Fibroblast of mammary gland (primary cell): ENCODE measurements around the gene ELFN1.

Experiments used
- DNase-seq: peaks from one replicate; pipeline ENCODE4 v3.0.0-alpha.2; 2010; ENCODE audit warnings: low read depth
- H3K4me3 ChIP-seq: 2 replicates; pipeline ENCODE4 v1.5.1; 2011; ENCODE audit warnings: low read depth, mild to moderate bottlenecking, low read length, moderate library complexity; ENCODE audit not compliant: control insufficient read depth
- TF ChIP-seq, protein P1 (sequence below): conservative IDR thresholded peaks from 2 replicates; pipeline ENCODE4 v1.5.1; 2011; ENCODE audit warnings: low read depth, low read length, inconsistent platforms; ENCODE audit not compliant: control insufficient read depth, insufficient read depth

ELFN1 gene

DNA sequence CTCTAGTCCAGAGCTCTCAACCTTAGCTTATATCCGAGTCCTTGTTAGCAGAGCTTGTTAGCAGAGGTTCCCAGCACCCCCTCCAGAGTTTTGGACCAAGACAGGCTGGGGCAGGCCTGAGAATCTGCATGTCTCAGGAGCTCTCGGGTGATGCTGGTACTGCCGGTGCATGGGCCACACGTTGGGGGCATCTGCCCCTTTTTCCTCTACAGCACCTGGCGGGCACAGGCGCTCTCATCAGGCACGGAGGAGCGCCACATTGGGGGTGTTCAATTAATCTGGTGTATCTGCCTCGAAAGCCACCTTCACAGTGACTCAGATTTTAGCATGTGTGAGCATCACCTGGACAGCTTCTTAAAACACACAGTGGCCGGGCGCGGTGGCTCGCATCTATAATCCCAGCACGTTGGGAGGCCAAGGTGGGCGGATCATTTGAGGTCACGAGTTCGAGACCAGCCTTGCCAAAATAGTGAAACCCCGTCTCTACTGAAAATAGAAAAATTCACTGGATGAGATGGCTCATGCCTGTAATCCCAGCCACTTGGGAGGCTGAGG lies 117.7 kb downstream of the ELFN1 start:
- H3K4me3 ChIP-seq, result no peak overlapping the region
- TF ChIP-seq, protein P1, sequence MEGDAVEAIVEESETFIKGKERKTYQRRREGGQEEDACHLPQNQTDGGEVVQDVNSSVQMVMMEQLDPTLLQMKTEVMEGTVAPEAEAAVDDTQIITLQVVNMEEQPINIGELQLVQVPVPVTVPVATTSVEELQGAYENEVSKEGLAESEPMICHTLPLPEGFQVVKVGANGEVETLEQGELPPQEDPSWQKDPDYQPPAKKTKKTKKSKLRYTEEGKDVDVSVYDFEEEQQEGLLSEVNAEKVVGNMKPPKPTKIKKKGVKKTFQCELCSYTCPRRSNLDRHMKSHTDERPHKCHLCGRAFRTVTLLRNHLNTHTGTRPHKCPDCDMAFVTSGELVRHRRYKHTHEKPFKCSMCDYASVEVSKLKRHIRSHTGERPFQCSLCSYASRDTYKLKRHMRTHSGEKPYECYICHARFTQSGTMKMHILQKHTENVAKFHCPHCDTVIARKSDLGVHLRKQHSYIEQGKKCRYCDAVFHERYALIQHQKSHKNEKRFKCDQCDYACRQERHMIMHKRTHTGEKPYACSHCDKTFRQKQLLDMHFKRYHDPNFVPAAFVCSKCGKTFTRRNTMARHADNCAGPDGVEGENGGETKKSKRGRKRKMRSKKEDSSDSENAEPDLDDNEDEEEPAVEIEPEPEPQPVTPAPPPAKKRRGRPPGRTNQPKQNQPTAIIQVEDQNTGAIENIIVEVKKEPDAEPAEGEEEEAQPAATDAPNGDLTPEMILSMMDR, result no peak
- DNase-seq, result no peak

DNA sequence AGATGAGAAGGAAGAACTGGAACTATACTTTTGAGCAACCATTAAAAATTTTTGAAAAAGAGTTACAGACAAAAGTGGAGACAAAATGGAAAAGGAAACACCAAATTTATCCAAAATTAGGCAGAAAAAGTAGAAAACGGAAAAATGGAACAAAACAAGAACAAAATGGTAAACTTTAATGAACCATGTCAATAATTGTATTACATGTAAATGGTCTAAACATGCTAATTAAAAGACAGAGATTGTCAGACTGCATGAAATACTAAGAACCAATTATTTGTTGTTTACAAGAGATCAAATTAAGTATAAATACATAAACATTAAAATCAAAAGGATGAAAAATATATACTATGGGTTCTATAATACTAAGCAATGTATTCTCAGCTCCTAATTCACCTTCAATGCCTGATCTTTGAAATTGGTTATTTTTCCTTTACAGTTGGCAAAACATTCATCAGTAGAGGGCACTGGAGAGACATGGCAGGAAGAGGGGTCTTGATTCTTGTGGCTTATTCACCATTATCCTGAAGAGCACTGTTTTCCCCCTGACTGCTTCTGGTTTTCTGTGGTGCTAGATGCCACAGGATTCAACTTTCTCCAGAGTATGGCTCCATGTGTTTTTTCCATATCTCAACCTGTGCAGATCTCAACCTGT lies 124.9 kb downstream of the ELFN1 start:
- H3K4me3 ChIP-seq, result no peak overlapping the region
- TF ChIP-seq, protein P1, result peak; percentile 39
- no peak for DNase-seq
